Common myeloid progenitor, CD34-positive (primary cell): ENCODE results near the gene ACAA2.

Experiments used
- CTCF ChIA-PET: fragments of 350-600 bp; sonication (Branson Sonifier 250); formaldehyde crosslinking; loops from one replicate; lab custom pipeline; 2021; ENCODE audit warnings: antibody characterized with exemption; lab: Charles Lee
- POLR2A ChIA-PET: fragments of 350-600 bp; sonication (Branson Sonifier 250); formaldehyde crosslinking; loops from one replicate; lab custom pipeline; 2021; ENCODE audit warnings: antibody characterized with exemption; lab: Charles Lee
- DNase-seq, 3 donors: peaks; one replicate each; pipeline versions ENCODE4 v3.0.0 to v3.0.0-alpha.2; 2013
- H3K27ac ChIP-seq, 2 experiments: 1 replicate in 1 of 2; 2 replicates in 1 of 2; pipeline ENCODE4 v1.7.0; 2013; ENCODE audit warnings: inconsistent platforms in 2 of 2, low read length in 2 of 2, mild to moderate bottlenecking in 2 of 2, low read depth in 1 of 2, moderate library complexity in 1 of 2; ENCODE audit not compliant: severe bottlenecking in 2 of 2, insufficient read depth in 1 of 2, poor library complexity in 1 of 2
- H3K27me3 ChIP-seq, 5 experiments: replicated peaks in 2 of 5; 1 replicate in 3 of 5; 2 replicates in 2 of 5; pipeline versions ENCODE4 v1.6.1 to v1.7.0; 2013; ENCODE audit warnings: low read length in 4 of 5, mild to moderate bottlenecking in 2 of 5, moderate library complexity in 2 of 5, inconsistent platforms in 1 of 5; ENCODE audit not compliant: insufficient read depth in 5 of 5, control insufficient read depth in 4 of 5
- H3K36me3 ChIP-seq, 4 experiments: 1 replicate in 2 of 4; 2 replicates in 2 of 4; pipeline versions ENCODE4 v1.6.1 to v1.7.0; 2013; ENCODE audit warnings: low read length in 3 of 4, control low read depth in 1 of 4, mild to moderate bottlenecking in 1 of 4; ENCODE audit not compliant: control insufficient read depth in 4 of 4, insufficient read depth in 4 of 4
- H3K4me1 ChIP-seq, 4 experiments: 1 replicate in 3 of 4; 2 replicates in 1 of 4; pipeline versions ENCODE4 v1.6.1 to v1.7.1; 2013; ENCODE audit warnings: low read length in 3 of 4, mild to moderate bottlenecking in 3 of 4, control low read depth in 1 of 4, inconsistent platforms in 1 of 4, moderate library complexity in 1 of 4; ENCODE audit not compliant: control insufficient read depth in 4 of 4, insufficient read depth in 4 of 4; ENCODE audit errors: control extremely low read depth in 1 of 4
- H3K4me3 ChIP-seq, 7 experiments: 1 replicate in 4 of 7; 2 replicates in 3 of 7; pipeline versions ENCODE4 v1.5.1 to v1.7.0; 2013; ENCODE audit warnings: mild to moderate bottlenecking in 7 of 7, low read length in 6 of 7, moderate library complexity in 6 of 7, inconsistent platforms in 2 of 7, low read depth in 2 of 7, control low read depth in 1 of 7; ENCODE audit not compliant: insufficient read depth in 4 of 7, control insufficient read depth in 1 of 7; ENCODE audit errors: extremely low read depth in 1 of 7
- H3K9me3 ChIP-seq, 5 experiments: 1 replicate in 4 of 5; 2 replicates in 1 of 5; pipeline versions ENCODE4 v1.6.1 to v1.7.1; 2013; ENCODE audit warnings: low read length in 4 of 5, mild to moderate bottlenecking in 2 of 5, inconsistent platforms in 1 of 5, low read depth in 1 of 5, moderate library complexity in 1 of 5; ENCODE audit not compliant: control insufficient read depth in 4 of 5, insufficient read depth in 2 of 5; ENCODE audit errors: control extremely low read depth in 1 of 5
- WGBS: methylation state at CpG from one replicate; pipeline ENCODE4 v1.1.5; 2013; ENCODE audit not compliant: insufficient coverage; 5-methylcytosine and 5-hydroxymethylcytosine counted together

Gene ACAA2

DNA sequence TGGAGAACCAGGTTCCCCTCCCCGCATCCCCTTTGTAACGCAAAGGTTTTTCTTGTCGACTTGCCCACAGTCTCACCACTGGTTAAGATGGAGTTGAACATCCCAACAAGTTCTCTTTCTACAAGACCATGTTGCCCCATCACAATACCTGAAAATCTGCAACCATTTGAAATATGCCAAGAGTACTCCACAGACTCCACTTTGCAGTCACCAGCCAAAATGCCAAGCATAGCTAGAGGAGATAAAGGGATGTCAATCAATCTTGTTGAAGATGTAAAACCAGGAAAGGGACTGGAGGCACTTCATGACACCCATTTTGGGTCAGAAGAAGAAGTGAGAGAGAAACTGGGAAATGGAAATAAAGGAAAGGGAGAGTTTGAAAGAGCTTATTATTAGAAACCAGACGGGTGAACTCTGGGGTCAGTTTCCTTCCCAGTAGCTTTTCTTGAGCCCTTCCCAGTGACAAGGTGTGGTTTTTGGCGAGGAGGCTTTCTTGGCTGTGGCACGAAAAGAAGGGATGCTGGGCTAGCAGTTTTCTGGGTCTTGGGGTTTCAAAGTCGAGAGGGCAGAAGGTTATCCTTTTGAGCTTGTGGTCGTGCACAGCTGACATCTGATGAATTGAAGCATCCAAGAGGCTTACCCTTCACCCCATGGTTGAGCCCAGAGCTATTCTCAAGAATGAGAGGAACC lies 79.3 kb downstream of the ACAA2 start:
- POLR2A ChIA-PET = no interaction called here

DNA sequence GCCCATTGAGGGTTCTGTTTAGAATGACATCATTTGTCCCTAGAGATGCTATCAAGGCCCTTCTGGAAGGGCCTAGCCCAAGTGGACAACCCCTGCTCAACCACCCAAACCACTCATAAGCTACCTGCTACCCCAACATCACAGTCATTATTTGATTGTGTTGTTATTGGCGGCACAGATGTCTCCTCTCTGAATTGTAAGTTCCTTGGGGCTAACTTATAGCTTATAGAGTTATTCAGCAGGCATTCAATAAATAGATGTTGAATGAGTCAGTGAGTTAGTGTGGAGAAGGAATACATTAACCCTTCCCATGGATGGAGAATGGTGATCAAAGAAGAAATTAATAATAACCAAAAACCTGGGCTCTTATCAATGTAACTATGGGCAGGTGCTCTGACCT lies 80.0 kb downstream of the ACAA2 start:
- ChIA-PET POLR2A (no interaction called here), CTCF (no interaction called here)
- Histone ChIP-seq H3K4me3 (no peak overlapping the region), H3K4me1 (no peaks in the 10 kb centered on the region), H3K27me3 (peaks cover 3 to 9% (median 5%) of the 10 kb centered on the region in 5 experiments), H3K27ac (no peak overlapping the region), H3K36me3 (no peaks in the 10 kb centered on the region), H3K9me3 (no peaks in the 10 kb centered on the region)
- DNase-seq = no peak
- no CpG with 5 or more reads among the region's 1 CpG for WGBS

More for the DNA sequence above, 79.3 kb downstream of the ACAA2 start:
- peaks cover 3 to 9% (median 5%) of the 10 kb centered on the region in 5 experiments for H3K27me3 ChIP-seq
- H3K36me3 ChIP-seq = no peaks in the 10 kb centered on the region
- H3K27ac ChIP-seq = no peak overlapping the region
- DNase-seq = no peak
- 81% methylated on average over 8 of the region's 8 CpGs for WGBS
- no peak overlapping the region for H3K4me3 ChIP-seq
- H3K9me3 ChIP-seq = no peaks in the 10 kb centered on the region
- CTCF ChIA-PET = interaction anchor here (0.8 kb wide), 1 partner anchor 19 kb away, joined by 3 read pairs; no protein-coding TSS in a partner anchor
- H3K4me1 ChIP-seq = no peaks in the 10 kb centered on the region
